HG03103 (cell line): ENCODE measurements around the gene ASTL.

Experiments used
- ATAC-seq: cut with Tn5 transposase; IDR thresholded peaks from one replicate; pipeline ENCODE4 v1.9.1; 2021; ENCODE audit warnings: low read depth; ENCODE audit not compliant: unreplicated experiment

The ASTL gene

GRCh38 chr2:96103761-96104486 is 34.4 kb downstream of the ASTL start:
- no peak for ATAC-seq

- no peak for ATAC-seq
Observed at GRCh38 chr2:96103187-96103601, 35.1 kb downstream of the ASTL start.

- no peak for ATAC-seq
Observed at GRCh38 chr2:96102596-96103186, 35.6 kb downstream of the ASTL start.

GRCh38 chr2:96100893-96101304 is 37.4 kb downstream of the ASTL start:
- no peak for ATAC-seq

GRCh38 chr2:96099861-96100798 is 38.2 kb downstream of the ASTL start:
- no peak for ATAC-seq

- ATAC-seq = no peak
Observed at GRCh38 chr2:96098900-96099590, 39.3 kb downstream of the ASTL start.

GRCh38 chr2:96097951-96098823 is 40.1 kb downstream of the ASTL start:
- no peak for ATAC-seq

- no peak for ATAC-seq
Observed at GRCh38 chr2:96097441-96097840, 40.9 kb downstream of the ASTL start.

GRCh38 chr2:96095116-96095636 is 43.1 kb downstream of the ASTL start:
- ATAC-seq = no peak

- no peak for ATAC-seq
Observed at GRCh38 chr2:96093528-96093927, 44.8 kb downstream of the ASTL start.

- no peak for ATAC-seq
Observed at GRCh38 chr2:96092951-96093350, 45.4 kb downstream of the ASTL start.

- no peak for ATAC-seq
Observed at GRCh38 chr2:96092573-96092877, 45.8 kb downstream of the ASTL start.

- no peak for ATAC-seq
Observed at GRCh38 chr2:96091711-96092572, 46.4 kb downstream of the ASTL start.

- ATAC-seq = no peak
Observed at GRCh38 chr2:96091141-96091710, 47.1 kb downstream of the ASTL start.

GRCh38 chr2:96090196-96090926 is 47.9 kb downstream of the ASTL start:
- no peak for ATAC-seq

GRCh38 chr2:96089356-96090195 is 48.7 kb downstream of the ASTL start:
- ATAC-seq = no peak
